GM21526 (cell line): ENCODE data around the gene MGST1.
"Not testable (repeated sequence)": the region's sequence is repeated elsewhere in the genome, so short reads cannot be mapped to it uniquely, and the experiment has no call there.

ENCODE experiments used
- ATAC-seq: cut with Tn5 transposase; IDR thresholded peaks from one replicate; pipeline ENCODE4 v1.9.1; 2021; ENCODE audit warnings: moderate library complexity; ENCODE audit not compliant: unreplicated experiment, low FRiP score

The MGST1 gene

DNA sequence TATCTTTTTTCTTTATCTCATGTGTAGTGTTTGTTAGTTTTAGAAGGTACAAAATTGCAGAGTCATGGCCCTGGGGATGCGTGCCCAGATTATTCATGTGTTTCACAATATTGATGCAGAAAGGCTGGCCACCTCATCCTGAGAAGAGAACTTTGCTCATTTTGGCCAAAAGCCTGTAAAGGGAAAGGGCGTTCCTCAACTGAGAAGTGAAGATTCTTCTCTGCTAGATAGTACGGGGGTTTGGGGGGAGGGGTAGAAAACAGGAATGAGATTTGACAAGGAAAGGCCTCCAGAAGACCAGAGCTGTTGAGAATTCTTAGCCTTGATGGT is 1.7 kb downstream of the MGST1 start:
- ATAC-seq, result no peak

DNA sequence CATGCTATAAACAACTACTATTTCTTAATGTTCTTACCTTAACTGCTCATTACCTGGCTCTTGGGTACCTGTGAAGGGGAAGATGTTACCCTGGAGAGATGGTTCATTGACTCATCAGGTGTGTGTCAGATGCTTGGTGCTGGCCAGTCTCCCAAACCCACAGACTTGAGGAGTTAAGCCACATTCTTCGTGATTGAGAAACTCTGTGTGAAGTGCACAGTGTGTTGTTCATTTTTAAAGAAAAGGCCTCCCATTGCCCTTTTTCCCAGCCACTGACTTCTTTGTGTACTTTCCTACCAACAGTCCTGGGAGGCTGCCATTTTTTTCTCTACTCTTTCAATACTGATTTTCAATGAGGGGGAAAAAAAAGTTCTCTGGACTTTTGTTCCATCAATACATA is 3.2 kb downstream of the MGST1 start:
- no peak for ATAC-seq

DNA sequence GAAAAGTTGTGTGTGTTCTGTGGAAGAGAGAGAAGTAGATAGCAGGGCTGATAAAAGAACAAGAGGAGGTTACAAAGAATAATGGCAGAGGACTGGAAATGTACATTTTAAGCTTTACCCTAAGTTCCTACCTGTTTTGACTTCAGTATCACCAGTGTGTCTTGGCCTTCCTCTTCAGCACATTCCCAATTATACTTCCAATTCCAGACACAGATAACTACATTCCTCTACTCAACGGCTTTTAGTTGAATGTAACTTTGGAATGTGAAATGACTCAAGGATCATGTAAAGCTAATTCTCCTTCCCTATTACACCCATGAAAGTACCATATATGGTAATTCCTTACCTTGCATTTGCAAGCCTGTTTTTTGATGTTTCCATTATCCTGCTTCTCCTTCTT is 5.0 kb downstream of the MGST1 start:
- ATAC-seq, result no peak

DNA sequence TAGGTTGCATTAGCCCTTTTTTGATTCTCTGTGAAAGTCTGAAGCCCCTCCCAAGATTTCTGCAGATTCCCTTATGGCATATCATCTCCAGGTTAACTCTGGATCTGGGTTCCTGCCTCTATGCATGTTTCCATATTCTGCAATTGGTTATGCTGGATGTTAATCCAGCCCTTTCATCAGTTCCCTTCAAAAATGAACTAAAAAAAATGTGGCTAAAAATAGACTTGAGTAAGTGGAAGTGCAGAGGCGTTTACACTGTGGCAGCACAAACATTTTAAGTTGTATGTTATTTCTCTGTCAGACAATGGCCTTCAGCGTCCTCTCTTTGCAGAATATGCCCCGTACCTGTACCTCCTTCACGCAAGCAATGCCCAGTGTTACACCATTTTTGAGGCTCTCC is 11.4 kb downstream of the MGST1 start:
- ATAC-seq, result no peak

DNA sequence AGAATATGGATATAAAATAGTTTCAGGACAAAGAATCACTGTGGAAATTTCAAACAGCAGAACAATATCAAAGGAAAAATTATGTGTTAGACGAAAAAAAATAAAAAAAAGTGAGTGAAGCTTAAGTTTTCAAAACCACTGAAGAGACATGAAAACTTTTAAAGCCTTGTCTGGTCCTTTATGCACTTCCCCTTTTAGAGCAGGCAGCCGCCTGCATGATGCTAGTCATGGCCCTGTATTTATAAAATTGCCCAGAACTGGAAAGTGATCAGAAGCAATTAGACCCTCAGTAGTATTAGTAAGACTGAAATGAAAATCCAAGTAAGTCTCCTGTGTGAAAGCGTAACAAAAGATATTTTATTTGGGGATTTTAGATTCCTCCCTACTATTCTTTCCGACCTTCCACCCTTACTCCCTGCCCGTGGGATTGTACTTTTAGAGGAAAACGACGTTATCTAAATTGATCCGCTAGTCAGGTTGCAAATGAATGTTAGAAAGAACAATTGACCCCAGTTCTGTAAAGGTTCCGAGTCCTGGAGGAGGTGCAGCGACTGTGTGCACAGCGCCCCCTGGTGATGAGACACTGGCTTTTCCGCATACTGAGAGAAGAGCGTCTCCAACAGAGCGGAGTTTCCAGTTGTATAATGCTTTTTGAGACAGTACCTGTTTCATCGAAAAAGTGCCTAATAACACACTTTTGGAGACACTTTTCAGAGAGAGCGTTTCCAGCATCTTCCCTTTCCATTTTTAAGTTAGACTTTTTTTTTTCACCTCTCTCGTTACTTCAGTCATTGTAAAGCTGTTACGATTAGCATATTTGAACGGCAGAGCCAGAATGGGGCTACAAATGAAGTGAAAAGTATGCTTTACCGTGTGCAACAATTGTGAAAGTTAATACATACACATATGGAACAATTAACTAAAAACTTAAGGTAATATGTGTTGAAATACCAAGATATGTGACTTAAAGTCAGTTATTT is 12.4 kb downstream of the MGST1 start:
- ATAC-seq, result no peak

DNA sequence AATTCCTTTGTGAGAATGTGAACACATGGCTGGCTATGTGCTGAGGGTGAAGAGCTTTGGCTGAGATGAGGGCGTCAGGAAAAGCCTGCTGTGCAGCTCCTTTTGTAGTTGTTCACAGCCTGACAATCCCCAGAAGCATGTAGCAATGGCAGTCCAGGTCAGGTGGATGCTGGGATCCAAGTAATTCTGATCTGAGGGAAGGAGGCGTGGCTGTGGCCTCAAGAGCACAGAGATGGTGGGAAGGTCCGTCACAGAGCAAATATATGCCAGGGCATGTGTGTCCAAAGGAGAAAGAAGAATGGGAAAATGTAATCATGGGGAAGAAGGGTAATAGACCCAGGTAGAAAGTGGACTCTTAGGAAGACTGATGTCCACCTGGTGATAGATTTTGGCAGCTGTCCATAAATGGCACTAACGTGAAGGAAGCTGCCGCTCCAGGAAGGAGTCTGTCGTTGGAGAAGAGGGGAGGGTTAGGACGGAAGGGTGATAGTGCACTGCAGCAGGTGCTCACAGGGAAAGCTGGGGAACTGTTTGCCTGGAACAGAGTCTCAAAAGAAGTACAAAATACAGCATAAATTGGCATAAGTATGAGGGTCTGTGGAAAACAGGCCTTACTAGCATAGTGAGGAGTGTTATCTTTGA is 13.8 kb downstream of the MGST1 start:
- ATAC-seq, result no peak

DNA sequence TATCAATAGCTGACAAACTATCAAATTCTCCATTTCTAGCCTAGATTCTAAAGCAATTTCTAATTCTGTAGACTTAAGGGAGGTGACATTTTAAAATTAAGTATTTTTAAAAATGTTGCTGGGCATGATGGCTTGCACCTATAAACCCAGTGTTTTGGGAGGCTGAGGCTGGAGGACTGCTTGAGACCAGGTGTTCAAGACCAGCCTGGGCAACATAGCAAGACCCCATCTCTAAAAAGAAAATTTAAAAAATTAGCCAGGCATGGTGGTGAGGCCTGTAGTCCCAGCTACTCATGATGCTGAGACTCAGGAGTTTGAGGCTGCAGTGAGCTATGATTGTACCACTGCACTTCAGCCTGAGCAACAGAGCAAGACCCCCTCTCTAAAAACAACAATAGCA is 15.1 kb downstream of the MGST1 start:
- ATAC-seq, result no peak

DNA sequence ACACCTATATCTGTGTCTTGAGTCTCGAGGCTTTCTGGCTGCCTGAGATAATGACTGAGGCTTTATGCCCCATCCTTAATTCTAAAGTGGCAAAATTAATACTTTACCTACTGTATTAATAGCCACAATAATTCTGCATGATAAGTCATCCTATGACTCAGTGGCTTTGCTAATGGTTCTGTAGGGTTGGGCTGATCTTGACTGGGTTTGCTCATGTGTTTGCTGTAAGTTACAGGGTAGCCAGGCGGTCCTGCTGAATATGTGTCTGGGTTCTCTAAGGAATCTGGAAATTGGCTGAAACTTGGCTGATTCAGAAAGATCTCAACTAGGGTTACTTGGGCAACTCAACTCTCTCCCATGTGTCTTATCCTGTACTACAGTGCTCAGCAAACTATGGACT is 21.7 kb downstream of the MGST1 start:
- no peak for ATAC-seq

DNA sequence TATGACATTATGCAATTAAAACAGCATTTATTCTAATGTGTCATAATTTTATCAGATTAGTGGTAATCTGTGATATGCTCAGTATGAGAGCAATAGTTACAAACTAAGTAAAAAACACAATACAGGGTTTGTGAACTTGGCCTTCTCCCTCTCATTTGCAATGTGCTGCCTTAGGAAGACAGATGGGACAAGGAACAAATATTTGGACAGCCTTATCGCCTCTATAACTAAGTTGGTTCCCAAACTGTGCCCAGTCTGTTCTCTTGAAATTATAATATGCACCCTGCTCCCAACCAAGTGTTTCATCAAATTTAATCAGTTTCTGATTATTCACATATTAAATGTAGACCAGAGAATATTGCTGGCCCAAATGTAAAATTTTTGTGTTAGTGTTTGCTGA is 22.7 kb downstream of the MGST1 start:
- ATAC-seq, result no peak

DNA sequence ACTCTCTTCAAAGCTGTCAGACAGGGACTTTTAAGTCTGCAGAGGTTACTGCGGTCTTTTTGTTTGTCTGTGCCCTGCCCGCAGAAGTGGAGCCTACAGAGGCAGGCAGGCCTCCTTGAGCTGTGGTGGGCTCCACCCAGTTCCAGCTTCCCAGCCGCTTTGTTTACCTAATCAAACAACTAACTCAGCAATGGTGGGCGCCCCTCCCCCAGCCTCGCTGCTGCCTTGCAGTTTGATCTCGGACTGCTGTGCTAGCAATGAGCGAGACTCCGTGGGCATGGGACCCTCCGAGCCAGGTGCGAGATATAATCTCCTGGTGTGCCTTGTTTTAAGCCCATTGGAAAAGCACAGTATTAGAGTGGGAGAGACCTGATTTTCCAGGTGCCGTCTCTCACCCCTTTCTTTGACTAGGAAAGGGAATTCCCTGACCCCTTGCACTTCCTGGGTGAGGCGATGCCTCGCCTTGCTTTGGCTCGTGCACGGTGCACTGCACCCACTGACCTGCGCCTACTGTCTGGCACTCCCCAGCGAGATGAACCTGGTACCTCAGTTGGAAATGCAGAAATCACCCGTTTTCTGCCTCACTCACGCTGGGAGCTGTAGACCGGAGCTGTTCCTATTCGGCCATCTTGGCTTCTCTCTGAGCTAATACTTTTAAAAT is 35.3 kb downstream of the MGST1 start:
- ATAC-seq, result not testable (repeated sequence)

DNA sequence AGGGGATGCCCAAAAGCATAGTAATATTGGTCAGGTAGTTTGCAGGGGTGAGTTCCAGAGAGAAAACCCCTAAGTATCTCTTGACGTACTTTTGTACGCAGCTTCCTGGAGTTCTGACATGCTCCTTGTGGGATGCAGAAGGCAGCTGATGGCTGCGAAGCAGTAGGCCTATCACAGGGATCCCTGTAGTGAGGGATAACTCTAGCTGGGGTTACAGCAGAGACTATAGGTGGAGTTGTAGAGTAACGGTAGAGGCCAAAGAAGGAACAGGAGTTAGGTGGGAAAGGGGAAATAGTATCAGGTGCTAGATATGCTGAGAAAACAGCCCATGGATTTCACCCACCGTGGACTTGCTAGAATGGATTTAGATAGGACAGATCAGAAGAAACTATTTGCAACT is 37.3 kb downstream of the MGST1 start:
- ATAC-seq, result no peak

DNA sequence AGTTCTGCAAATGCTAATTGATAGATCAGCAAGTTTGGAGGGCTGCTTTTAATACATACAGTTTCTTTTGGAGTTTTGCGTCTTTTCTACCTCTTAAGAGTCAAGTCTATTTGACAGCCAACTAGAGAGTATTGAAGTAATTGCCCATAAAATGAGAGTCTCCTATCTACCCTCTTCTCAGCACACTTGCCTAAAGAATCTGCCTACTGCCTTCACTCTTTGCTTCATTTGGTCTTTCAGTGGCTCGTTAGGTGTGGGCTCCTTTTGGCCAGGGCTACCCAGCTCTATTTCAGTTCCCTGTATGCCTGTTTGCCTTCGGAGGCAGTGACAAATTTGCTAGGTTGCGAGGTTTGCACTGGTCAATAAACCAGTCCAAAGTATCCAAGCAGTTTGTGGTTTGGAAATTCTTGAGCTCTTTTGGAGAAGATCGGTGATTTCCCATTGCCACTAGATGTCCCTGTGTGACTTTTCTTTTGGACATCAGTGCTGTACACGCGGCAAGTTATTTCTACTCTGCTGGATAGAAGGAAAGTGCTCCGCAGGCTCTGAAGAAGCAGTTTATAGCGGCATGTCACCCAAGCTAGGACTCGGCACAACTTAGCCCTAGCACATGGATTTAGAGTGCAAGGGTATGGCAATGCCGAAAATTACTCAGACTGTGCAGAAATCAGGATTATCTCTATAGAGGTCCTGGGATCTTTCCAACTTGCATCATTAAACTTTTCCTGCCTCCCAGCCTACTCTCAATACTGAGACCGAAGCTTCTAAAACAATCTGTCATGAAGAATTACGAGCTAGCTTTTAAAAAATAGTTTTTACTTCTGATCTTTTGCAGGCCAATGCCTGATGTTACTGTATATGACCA is 38.6 kb downstream of the MGST1 start:
- ATAC-seq, result no peak

DNA sequence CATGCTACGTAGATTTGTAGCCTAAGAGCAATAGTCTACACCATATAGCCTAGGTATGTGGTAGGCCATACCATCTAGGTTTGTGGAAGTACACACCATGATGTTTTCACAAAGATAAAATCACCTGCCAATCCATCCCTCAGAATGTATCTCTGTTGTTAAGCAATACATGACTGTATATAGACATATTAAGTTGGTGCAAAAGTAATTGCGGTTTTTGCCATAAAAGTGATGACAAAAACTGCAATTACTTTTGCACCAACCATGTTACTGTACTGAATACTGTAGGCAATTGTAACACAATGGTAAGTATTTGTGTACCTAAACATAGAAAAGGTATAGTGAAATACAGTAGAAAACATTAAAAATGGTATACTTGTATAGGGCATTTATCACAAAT is 40.5 kb downstream of the MGST1 start:
- no peak for ATAC-seq

DNA sequence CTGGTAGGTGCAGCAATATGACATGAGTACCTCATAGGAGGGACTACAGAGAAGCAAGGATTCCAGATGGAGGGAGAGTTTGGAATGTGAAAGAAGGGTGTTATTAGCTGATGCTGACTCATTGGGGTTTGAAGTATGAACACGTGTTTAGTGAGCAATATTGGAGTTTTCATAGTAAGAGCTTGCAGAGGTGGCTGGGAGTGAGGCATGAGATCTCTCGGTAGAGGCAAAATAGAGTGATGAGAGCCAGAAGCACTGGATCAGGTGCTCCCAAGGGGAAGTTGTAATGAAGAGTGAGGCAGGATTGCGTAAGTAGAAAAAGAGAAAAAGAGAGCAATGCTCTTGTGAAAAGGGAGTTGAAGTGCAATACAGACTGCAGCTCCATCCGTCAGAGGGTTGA is 42.1 kb downstream of the MGST1 start:
- ATAC-seq, result no peak

DNA sequence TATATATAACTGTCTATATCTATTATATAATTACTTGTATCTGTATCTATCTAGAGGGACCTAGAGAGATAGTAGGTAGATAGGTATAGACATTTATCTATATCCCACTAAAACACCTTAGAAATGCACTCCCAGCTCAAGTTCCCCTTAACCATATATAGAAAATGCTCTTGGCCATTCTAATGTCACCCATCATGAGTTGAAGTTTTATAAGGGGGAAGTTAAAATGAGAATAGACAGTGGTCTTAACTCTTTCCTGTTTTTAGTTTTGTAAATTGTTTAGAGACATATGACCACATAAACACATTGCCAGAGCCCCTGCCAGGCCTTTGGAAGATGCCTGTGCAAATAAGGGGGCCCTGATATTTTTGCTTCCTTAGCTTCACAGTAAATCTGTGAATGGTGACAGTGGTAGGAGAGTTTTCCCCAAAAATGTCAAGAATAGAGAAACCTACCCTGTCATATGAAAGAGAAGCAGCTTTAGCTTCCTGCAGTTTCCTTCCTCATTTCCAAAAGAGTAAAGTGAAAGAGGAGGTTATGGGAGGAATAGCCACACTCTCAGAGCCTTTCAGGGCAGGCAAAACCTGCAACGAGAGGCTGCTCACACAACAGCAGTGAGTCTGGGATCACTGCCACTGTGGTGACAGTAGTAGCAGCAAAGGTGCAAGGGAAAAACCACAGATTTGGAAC is 45.5 kb downstream of the MGST1 start:
- no peak for ATAC-seq

DNA sequence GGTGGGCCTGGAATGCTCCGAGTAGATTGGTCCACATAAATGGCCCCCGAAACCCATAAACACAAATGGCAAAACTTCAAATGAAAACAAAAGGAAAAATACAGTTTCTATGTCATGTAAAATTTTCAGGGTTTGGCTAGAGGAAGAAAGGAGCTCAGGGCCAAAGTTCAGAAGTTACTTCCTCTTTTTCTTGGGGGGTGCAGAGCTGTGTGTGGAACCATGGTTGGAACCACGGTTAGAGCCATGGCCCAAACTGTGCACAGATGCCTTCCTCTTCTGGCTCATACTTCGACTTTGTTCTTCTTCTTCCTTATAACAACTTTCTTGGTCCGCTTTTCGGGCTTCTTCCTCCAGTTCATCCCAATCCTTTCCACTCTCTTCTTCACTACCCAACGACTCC is 51.7 kb downstream of the MGST1 start:
- ATAC-seq, result no peak

DNA sequence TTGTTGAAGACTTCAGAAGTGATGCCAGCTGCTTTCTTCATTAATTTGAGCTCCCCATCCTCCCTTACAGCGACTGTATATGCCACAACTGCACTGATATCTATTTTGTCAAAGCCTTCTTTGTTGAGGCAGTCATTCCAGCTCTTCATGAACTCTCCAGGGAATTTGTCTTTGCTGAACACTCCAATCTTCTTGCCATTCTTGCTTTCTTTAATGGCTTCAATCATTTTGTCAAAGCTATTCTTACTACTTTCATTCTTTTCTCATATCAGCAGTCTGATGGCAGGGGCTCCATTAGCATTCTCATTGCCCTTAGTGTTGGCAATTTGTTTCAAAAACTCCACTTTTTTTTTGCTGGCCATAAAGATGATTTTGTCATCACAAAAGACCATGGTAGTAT is 54.4 kb downstream of the MGST1 start:
- not testable (repeated sequence) for ATAC-seq

DNA sequence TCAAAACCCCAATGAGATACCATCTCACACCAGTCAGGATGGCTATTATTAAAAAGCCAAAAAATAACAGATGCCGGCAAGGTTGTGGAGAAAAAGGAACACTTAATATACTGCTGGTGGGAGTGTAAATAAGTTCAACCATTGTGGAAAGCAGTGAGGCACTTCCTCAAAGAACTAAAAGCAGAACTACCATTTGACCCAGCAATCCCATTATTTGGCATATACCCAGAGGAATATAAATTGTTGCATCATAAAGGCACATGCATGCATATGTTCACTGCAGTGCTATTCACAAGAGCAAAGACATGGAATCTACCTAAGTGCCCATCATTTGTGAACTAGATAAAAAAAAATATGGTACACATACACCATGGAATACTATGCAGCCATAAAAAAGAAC is 59.9 kb downstream of the MGST1 start:
- ATAC-seq, result no peak
